ENCODE measurements around the gene DGKI.

The DGKI gene

DNA sequence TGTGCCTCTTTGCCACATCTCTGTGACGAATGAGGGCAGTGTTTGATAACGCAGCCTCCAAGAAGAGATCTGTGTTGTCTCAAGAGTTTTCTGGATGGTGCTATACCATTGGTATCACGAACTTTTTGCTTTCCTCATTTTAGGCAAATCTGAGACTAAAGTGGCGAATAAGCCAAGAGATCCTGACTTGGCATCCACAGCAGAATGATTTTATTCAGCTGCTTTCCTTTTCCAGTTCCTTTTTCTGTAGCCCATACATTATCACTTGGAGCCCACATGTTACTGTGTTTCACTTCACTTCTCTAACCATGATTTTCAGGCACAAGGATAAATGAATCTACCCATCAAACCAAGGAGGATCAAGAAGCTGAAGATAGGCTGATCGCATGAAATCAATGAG is 325.3 kb downstream of the DGKI start:
- Histone ChIP-seq H3K4me1 (ENCODE audit: control insufficient read depth in 5 of 5, insufficient read depth in 5 of 5, low read length in 5 of 5) (no peaks in the 10 kb centered on the region), H3K9ac (ENCODE audit: low read length in 5 of 5) (no peak overlapping the region), H3K27ac (ENCODE audit: low read depth, low read length) (no peak overlapping the region), H3K36me3 (ENCODE audit: control insufficient read depth in 5 of 5, insufficient read depth in 5 of 5, low read length in 5 of 5) (peaks cover 0 to 17% (median 0%) of the 10 kb centered on the region in 5 donors), H3K9me3 (ENCODE audit: control insufficient read depth in 5 of 5, low read length in 5 of 5) (no peaks in the 10 kb centered on the region), H3K4me3 (ENCODE audit: low read depth in 1 of 5, low read length in 5 of 5) (no peak overlapping the region), H3K27me3 (ENCODE audit: control insufficient read depth in 5 of 5, insufficient read depth in 4 of 5, low read length in 5 of 5) (no peaks in the 10 kb centered on the region)

GRCh38 chr7:137519947-137520346 is 326.8 kb downstream of the DGKI start:
- Histone ChIP-seq H3K27ac (ENCODE audit: low read depth, low read length) (no peak overlapping the region), H3K4me3 (ENCODE audit: low read depth in 1 of 5, low read length in 5 of 5) (no peak overlapping the region), H3K36me3 (ENCODE audit: control insufficient read depth in 5 of 5, insufficient read depth in 5 of 5, low read length in 5 of 5) (peaks cover 0 to 17% (median 0%) of the 10 kb centered on the region in 5 donors), H3K9ac (ENCODE audit: low read length in 5 of 5) (no peak overlapping the region), H3K27me3 (ENCODE audit: control insufficient read depth in 5 of 5, insufficient read depth in 4 of 5, low read length in 5 of 5) (no peaks in the 10 kb centered on the region), H3K9me3 (ENCODE audit: control insufficient read depth in 5 of 5, low read length in 5 of 5) (no peaks in the 10 kb centered on the region), H3K4me1 (ENCODE audit: control insufficient read depth in 5 of 5, insufficient read depth in 5 of 5, low read length in 5 of 5) (no peaks in the 10 kb centered on the region)

- Histone ChIP-seq H3K27ac (ENCODE audit: low read depth, low read length) (no peak overlapping the region), H3K4me3 (ENCODE audit: low read depth in 1 of 5, low read length in 5 of 5) (no peak overlapping the region), H3K9ac (ENCODE audit: low read length in 5 of 5) (no peak overlapping the region), H3K4me1 (ENCODE audit: control insufficient read depth in 5 of 5, insufficient read depth in 5 of 5, low read length in 5 of 5) (no peaks in the 10 kb centered on the region), H3K9me3 (ENCODE audit: control insufficient read depth in 5 of 5, low read length in 5 of 5) (no peaks in the 10 kb centered on the region), H3K36me3 (ENCODE audit: control insufficient read depth in 5 of 5, insufficient read depth in 5 of 5, low read length in 5 of 5) (peaks cover 0 to 17% (median 0%) of the 10 kb centered on the region in 5 donors), H3K27me3 (ENCODE audit: control insufficient read depth in 5 of 5, insufficient read depth in 4 of 5, low read length in 5 of 5) (no peaks in the 10 kb centered on the region)
Measured at GRCh38 chr7:137519181-137519691, 327.5 kb downstream of the DGKI start.

- Histone ChIP-seq H3K4me1 (ENCODE audit: control insufficient read depth in 5 of 5, insufficient read depth in 5 of 5, low read length in 5 of 5) (no peaks in the 10 kb centered on the region), H3K4me3 (ENCODE audit: low read depth in 1 of 5, low read length in 5 of 5) (no peak overlapping the region), H3K27me3 (ENCODE audit: control insufficient read depth in 5 of 5, insufficient read depth in 4 of 5, low read length in 5 of 5) (no peaks in the 10 kb centered on the region), H3K9ac (ENCODE audit: low read length in 5 of 5) (no peak overlapping the region), H3K27ac (ENCODE audit: low read depth, low read length) (no peak overlapping the region), H3K9me3 (ENCODE audit: control insufficient read depth in 5 of 5, low read length in 5 of 5) (no peaks in the 10 kb centered on the region), H3K36me3 (ENCODE audit: control insufficient read depth in 5 of 5, insufficient read depth in 5 of 5, low read length in 5 of 5) (no peaks in the 10 kb centered on the region)
Measured at GRCh38 chr7:137513091-137513490, 333.7 kb downstream of the DGKI start.

DNA sequence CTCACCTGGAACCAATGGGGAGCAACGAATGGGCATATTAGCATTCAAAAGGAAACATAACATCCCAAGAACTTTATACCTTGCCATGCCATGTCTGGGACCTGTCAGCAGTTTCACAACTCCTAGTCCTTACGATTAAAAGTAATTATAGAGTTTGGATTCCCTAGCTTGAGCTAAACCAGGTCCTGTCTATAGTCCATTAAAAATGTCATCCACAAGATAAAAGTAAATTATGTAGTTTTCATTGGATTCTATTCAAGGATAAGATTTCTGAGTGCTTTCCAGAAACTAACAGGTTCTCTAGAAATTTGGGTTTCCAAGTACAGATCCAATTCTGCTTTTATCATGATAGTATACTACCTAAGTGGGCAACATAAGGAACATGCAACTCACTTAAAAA is 339.7 kb downstream of the DGKI start:
- Histone ChIP-seq H3K27ac (ENCODE audit: low read depth, low read length) (no peak overlapping the region), H3K27me3 (ENCODE audit: control insufficient read depth in 5 of 5, insufficient read depth in 4 of 5, low read length in 5 of 5) (no peaks in the 10 kb centered on the region), H3K9me3 (ENCODE audit: control insufficient read depth in 5 of 5, low read length in 5 of 5) (no peaks in the 10 kb centered on the region), H3K36me3 (ENCODE audit: control insufficient read depth in 5 of 5, insufficient read depth in 5 of 5, low read length in 5 of 5) (no peaks in the 10 kb centered on the region), H3K9ac (ENCODE audit: low read length in 5 of 5) (no peak overlapping the region), H3K4me1 (ENCODE audit: control insufficient read depth in 5 of 5, insufficient read depth in 5 of 5, low read length in 5 of 5) (no peaks in the 10 kb centered on the region), H3K4me3 (ENCODE audit: low read depth in 1 of 5, low read length in 5 of 5) (no peak overlapping the region)

- Histone ChIP-seq H3K36me3 (ENCODE audit: control insufficient read depth in 5 of 5, insufficient read depth in 5 of 5, low read length in 5 of 5) (no peaks in the 10 kb centered on the region), H3K9me3 (ENCODE audit: control insufficient read depth in 5 of 5, low read length in 5 of 5) (no peaks in the 10 kb centered on the region), H3K4me1 (ENCODE audit: control insufficient read depth in 5 of 5, insufficient read depth in 5 of 5, low read length in 5 of 5) (no peaks in the 10 kb centered on the region), H3K4me3 (ENCODE audit: low read depth in 1 of 5, low read length in 5 of 5) (no peak overlapping the region), H3K9ac (ENCODE audit: low read length in 5 of 5) (no peak overlapping the region), H3K27ac (ENCODE audit: low read depth, low read length) (no peak overlapping the region), H3K27me3 (ENCODE audit: control insufficient read depth in 5 of 5, insufficient read depth in 4 of 5, low read length in 5 of 5) (no peaks in the 10 kb centered on the region)
Measured at GRCh38 chr7:137506031-137506430, 340.7 kb downstream of the DGKI start.

- Histone ChIP-seq H3K9ac (ENCODE audit: low read length in 5 of 5) (no peak overlapping the region), H3K4me3 (ENCODE audit: low read depth in 1 of 5, low read length in 5 of 5) (no peak overlapping the region), H3K36me3 (ENCODE audit: control insufficient read depth in 5 of 5, insufficient read depth in 5 of 5, low read length in 5 of 5) (no peaks in the 10 kb centered on the region), H3K27me3 (ENCODE audit: control insufficient read depth in 5 of 5, insufficient read depth in 4 of 5, low read length in 5 of 5) (no peaks in the 10 kb centered on the region), H3K9me3 (ENCODE audit: control insufficient read depth in 5 of 5, low read length in 5 of 5) (no peaks in the 10 kb centered on the region), H3K27ac (ENCODE audit: low read depth, low read length) (no peak overlapping the region), H3K4me1 (ENCODE audit: control insufficient read depth in 5 of 5, insufficient read depth in 5 of 5, low read length in 5 of 5) (no peaks in the 10 kb centered on the region)
Measured at GRCh38 chr7:137501562-137501961, 345.2 kb downstream of the DGKI start.

GRCh38 chr7:137492889-137493288 is 353.9 kb downstream of the DGKI start:
- Histone ChIP-seq H3K4me3 (ENCODE audit: low read depth in 1 of 5, low read length in 5 of 5) (no peak overlapping the region), H3K9ac (ENCODE audit: low read length in 5 of 5) (no peak overlapping the region), H3K27ac (ENCODE audit: low read depth, low read length) (no peak overlapping the region), H3K4me1 (ENCODE audit: control insufficient read depth in 5 of 5, insufficient read depth in 5 of 5, low read length in 5 of 5) (no peaks in the 10 kb centered on the region), H3K36me3 (ENCODE audit: control insufficient read depth in 5 of 5, insufficient read depth in 5 of 5, low read length in 5 of 5) (no peaks in the 10 kb centered on the region), H3K27me3 (ENCODE audit: control insufficient read depth in 5 of 5, insufficient read depth in 4 of 5, low read length in 5 of 5) (no peaks in the 10 kb centered on the region), H3K9me3 (ENCODE audit: control insufficient read depth in 5 of 5, low read length in 5 of 5) (peaks cover 0 to 3% (median 0%) of the 10 kb centered on the region in 5 donors)

DNA sequence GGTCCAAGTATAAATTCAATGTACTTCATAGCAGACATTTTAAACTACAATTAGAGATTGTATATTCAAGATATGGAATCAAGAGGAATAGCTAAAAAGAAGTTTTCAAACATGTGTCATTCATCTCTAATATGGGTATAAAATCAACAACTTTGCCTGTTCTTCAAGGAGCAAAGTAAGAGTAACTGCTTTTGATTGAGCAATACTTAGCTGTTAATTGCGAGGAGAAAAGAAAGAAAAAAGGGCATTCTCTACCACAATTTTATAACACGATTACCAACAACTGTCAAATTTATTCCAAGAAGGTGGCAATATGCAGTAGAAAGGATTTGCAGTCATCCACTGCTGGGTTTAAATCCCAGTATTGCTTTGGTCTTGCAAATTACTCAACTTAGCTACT is 356.9 kb downstream of the DGKI start:
- H3K9me3 ChIP-seq (ENCODE audit: control insufficient read depth in 5 of 5, low read length in 5 of 5): peaks cover 0 to 1% (median 0%) of the 10 kb centered on the region in 5 donors
- no peaks in the 10 kb centered on the region for H3K4me1 ChIP-seq (ENCODE audit: control insufficient read depth in 5 of 5, insufficient read depth in 5 of 5, low read length in 5 of 5)
- no peak overlapping the region for H3K4me3 ChIP-seq (ENCODE audit: low read depth in 1 of 5, low read length in 5 of 5)
- no peaks in the 10 kb centered on the region for H3K36me3 ChIP-seq (ENCODE audit: control insufficient read depth in 5 of 5, insufficient read depth in 5 of 5, low read length in 5 of 5)
- H3K27me3 ChIP-seq (ENCODE audit: control insufficient read depth in 5 of 5, insufficient read depth in 4 of 5, low read length in 5 of 5): no peaks in the 10 kb centered on the region
- H3K9ac ChIP-seq (ENCODE audit: low read length in 5 of 5): no peak overlapping the region
- no peak overlapping the region for H3K27ac ChIP-seq (ENCODE audit: low read depth, low read length)

DNA sequence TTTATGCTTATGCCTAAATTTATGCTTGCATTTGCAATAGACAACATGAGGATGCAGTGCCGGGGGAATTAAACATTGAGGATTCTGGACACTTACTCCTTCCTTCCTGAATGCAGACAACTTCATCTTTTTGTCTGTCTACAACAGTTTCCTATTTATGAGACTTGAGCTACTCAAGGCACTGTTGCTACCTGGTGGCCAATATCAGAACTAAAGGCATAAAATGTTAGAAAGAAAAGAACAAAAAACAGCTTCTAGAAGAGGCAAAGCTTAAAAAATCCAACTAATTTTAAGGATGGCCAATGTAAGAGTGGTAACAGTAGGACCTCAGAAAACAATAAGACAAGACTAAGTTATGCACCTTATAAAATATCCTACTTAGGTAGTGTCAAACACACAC is 358.7 kb downstream of the DGKI start:
- no peaks in the 10 kb centered on the region for H3K4me1 ChIP-seq (ENCODE audit: control insufficient read depth in 5 of 5, insufficient read depth in 5 of 5, low read length in 5 of 5)
- no peaks in the 10 kb centered on the region for H3K27me3 ChIP-seq (ENCODE audit: control insufficient read depth in 5 of 5, insufficient read depth in 4 of 5, low read length in 5 of 5)
- no peak overlapping the region for H3K9ac ChIP-seq (ENCODE audit: low read length in 5 of 5)
- no peaks in the 10 kb centered on the region for H3K9me3 ChIP-seq (ENCODE audit: control insufficient read depth in 5 of 5, low read length in 5 of 5)
- H3K4me3 ChIP-seq (ENCODE audit: low read depth in 1 of 5, low read length in 5 of 5): no peak overlapping the region
- H3K27ac ChIP-seq (ENCODE audit: low read depth, low read length): no peak overlapping the region
- H3K36me3 ChIP-seq (ENCODE audit: control insufficient read depth in 5 of 5, insufficient read depth in 5 of 5, low read length in 5 of 5): no peaks in the 10 kb centered on the region

- H3K4me3 ChIP-seq (ENCODE audit: low read depth in 1 of 5, low read length in 5 of 5): no peak overlapping the region
- H3K4me1 ChIP-seq (ENCODE audit: control insufficient read depth in 5 of 5, insufficient read depth in 5 of 5, low read length in 5 of 5): no peaks in the 10 kb centered on the region
- no peaks in the 10 kb centered on the region for H3K27me3 ChIP-seq (ENCODE audit: control insufficient read depth in 5 of 5, insufficient read depth in 4 of 5, low read length in 5 of 5)
- no peak overlapping the region for H3K27ac ChIP-seq (ENCODE audit: low read depth, low read length)
- no peaks in the 10 kb centered on the region for H3K9me3 ChIP-seq (ENCODE audit: control insufficient read depth in 5 of 5, low read length in 5 of 5)
- no peaks in the 10 kb centered on the region for H3K36me3 ChIP-seq (ENCODE audit: control insufficient read depth in 5 of 5, insufficient read depth in 5 of 5, low read length in 5 of 5)
- H3K9ac ChIP-seq (ENCODE audit: low read length in 5 of 5): no peak overlapping the region
Measured at GRCh38 chr7:137485818-137486217, 361.0 kb downstream of the DGKI start.

All from subcutaneous abdominal adipose tissue (tissue), 5 donors.